ENCODE results near the gene AP1B1.
"Not testable (repeated sequence)": the region's sequence is repeated elsewhere in the genome, so short reads cannot be mapped to it uniquely, and the experiment has no call there.

Gene AP1B1

GRCh38 chr22:29348956-29349355 is 39.4 kb downstream of the AP1B1 start:
- no peak overlapping the region for H3K9ac ChIP-seq (ENCODE audit: low read length)
- H3K27me3 ChIP-seq (ENCODE audit: low read depth, low read length) = no peaks in the 10 kb centered on the region
- peaks cover 82% of the 10 kb centered on the region for H3K36me3 ChIP-seq (replicated peaks; ENCODE audit: low read depth, low read length)
- TF ChIP-seq EZH2phosphoT487 (IDR thresholded peaks at IDR 0.05; ENCODE audit: low read depth) = no peak
- no peak for TF ChIP-seq CTCF (IDR thresholded peaks at IDR 0.05; ENCODE audit: low read depth, low read length)
- no peaks in the 10 kb centered on the region for H3K9me3 ChIP-seq (ENCODE audit: insufficient read depth, low read length)
- H3K4me2 ChIP-seq (ENCODE audit: low read length) = no peak overlapping the region
- no peaks in the 10 kb centered on the region for H3K4me1 ChIP-seq (ENCODE audit: low read length)
- no peaks in the 10 kb centered on the region for H3K79me2 ChIP-seq (ENCODE audit: low read length)
- 0 out of 2 replicates have a peak, but pooled peaks cover 2% of the 10 kb centered on the region for H4K20me1 ChIP-seq (ENCODE audit: insufficient read depth, low read length)
- no peak overlapping the region for H2AFZ ChIP-seq (ENCODE audit: low read depth, low read length)
- no peak overlapping the region for H3K4me3 ChIP-seq (ENCODE audit: low read length)
- H3K27ac ChIP-seq (ENCODE audit: low read length) = no peak overlapping the region

- no peaks in the 10 kb centered on the region for H3K9me3 ChIP-seq (ENCODE audit: insufficient read depth, low read length)
- peaks cover 80% of the 10 kb centered on the region for H3K36me3 ChIP-seq (replicated peaks; ENCODE audit: low read depth, low read length)
- H4K20me1 ChIP-seq (ENCODE audit: insufficient read depth, low read length) = 0 out of 2 replicates have a peak, but pooled peaks cover 5% of the 10 kb centered on the region
- no peaks in the 10 kb centered on the region for H3K79me2 ChIP-seq (ENCODE audit: low read length)
- H3K9ac ChIP-seq (ENCODE audit: low read length) = no peak overlapping the region
- H3K27ac ChIP-seq (ENCODE audit: low read length) = no peak overlapping the region
- H3K27me3 ChIP-seq (ENCODE audit: low read depth, low read length) = no peaks in the 10 kb centered on the region
- H3K4me1 ChIP-seq (ENCODE audit: low read length) = no peaks in the 10 kb centered on the region
- no peak overlapping the region for H2AFZ ChIP-seq (ENCODE audit: low read depth, low read length)
- no peak for TF ChIP-seq CTCF (IDR thresholded peaks at IDR 0.05; ENCODE audit: low read depth, low read length)
- TF ChIP-seq EZH2phosphoT487 (IDR thresholded peaks at IDR 0.05; ENCODE audit: low read depth) = no peak
- no peak overlapping the region for H3K4me3 ChIP-seq (ENCODE audit: low read length)
- no peak overlapping the region for H3K4me2 ChIP-seq (ENCODE audit: low read length)
Measured at GRCh38 chr22:29348041-29348440, 40.3 kb downstream of the AP1B1 start.

- Histone ChIP-seq H3K27me3 (ENCODE audit: low read depth, low read length) (no peaks in the 10 kb centered on the region), H4K20me1 (ENCODE audit: insufficient read depth, low read length) (0 out of 2 replicates have a peak, but pooled peaks cover 3% of the 10 kb centered on the region), H3K27ac (ENCODE audit: low read length) (no peak overlapping the region), H3K79me2 (ENCODE audit: low read length) (no peaks in the 10 kb centered on the region), H3K9ac (ENCODE audit: low read length) (no peak overlapping the region), H3K36me3 (replicated peaks; ENCODE audit: low read depth, low read length) (peaks cover 81% of the 10 kb centered on the region), H3K4me3 (ENCODE audit: low read length) (no peak overlapping the region), H2AFZ (ENCODE audit: low read depth, low read length) (no peak overlapping the region), H3K4me1 (ENCODE audit: low read length) (no peaks in the 10 kb centered on the region), H3K9me3 (ENCODE audit: insufficient read depth, low read length) (no peaks in the 10 kb centered on the region), H3K4me2 (ENCODE audit: low read length) (no peak overlapping the region)
- TF ChIP-seq EZH2phosphoT487 (IDR thresholded peaks at IDR 0.05; ENCODE audit: low read depth) (no peak), CTCF (IDR thresholded peaks at IDR 0.05; ENCODE audit: low read depth, low read length) (no peak)
Measured at GRCh38 chr22:29346659-29347058, 41.7 kb downstream of the AP1B1 start.

GRCh38 chr22:29345932-29346331 is 42.4 kb downstream of the AP1B1 start:
- TF ChIP-seq CTCF (IDR thresholded peaks at IDR 0.05; ENCODE audit: low read depth, low read length) (no peak), EZH2phosphoT487 (IDR thresholded peaks at IDR 0.05; ENCODE audit: low read depth) (no peak)
- Histone ChIP-seq H3K4me1 (ENCODE audit: low read length) (no peaks in the 10 kb centered on the region), H2AFZ (ENCODE audit: low read depth, low read length) (no peak overlapping the region), H3K9ac (ENCODE audit: low read length) (no peak overlapping the region), H3K4me2 (ENCODE audit: low read length) (no peak overlapping the region), H3K27me3 (ENCODE audit: low read depth, low read length) (no peaks in the 10 kb centered on the region), H4K20me1 (ENCODE audit: insufficient read depth, low read length) (0 out of 2 replicates have a peak, but pooled peaks cover 3% of the 10 kb centered on the region), H3K79me2 (ENCODE audit: low read length) (no peaks in the 10 kb centered on the region), H3K9me3 (ENCODE audit: insufficient read depth, low read length) (no peaks in the 10 kb centered on the region), H3K36me3 (replicated peaks; ENCODE audit: low read depth, low read length) (peaks cover 81% of the 10 kb centered on the region), H3K27ac (ENCODE audit: low read length) (no peak overlapping the region), H3K4me3 (ENCODE audit: low read length) (no peak overlapping the region)

- not testable (repeated sequence) for H3K27me3 ChIP-seq (ENCODE audit: low read depth, low read length); H3K79me2 ChIP-seq (ENCODE audit: low read length); H3K27ac ChIP-seq (ENCODE audit: low read length); H3K9ac ChIP-seq (ENCODE audit: low read length); H3K4me1 ChIP-seq (ENCODE audit: low read length); H3K4me2 ChIP-seq (ENCODE audit: low read length); H3K9me3 ChIP-seq (ENCODE audit: insufficient read depth, low read length); H4K20me1 ChIP-seq (ENCODE audit: insufficient read depth, low read length); H2AFZ ChIP-seq (ENCODE audit: low read depth, low read length); H3K4me3 ChIP-seq (ENCODE audit: low read length)
- peaks cover 81% of the 10 kb centered on the region for H3K36me3 ChIP-seq (replicated peaks; ENCODE audit: low read depth, low read length)
Measured at GRCh38 chr22:29344889-29345288, 43.5 kb downstream of the AP1B1 start.

Data from OCI-LY3 (cell line).